ENCODE data around the gene ITGB5. TPM values are rescaled to one million over a fixed set of nuclear protein-coding genes. Genes with fewer than 3 reads are reported as not detected.

Gene ITGB5
- total RNA-seq, 4 donors from 2014 or later: 79.2 to 122 (median 110) TPM

- no peaks in the 10 kb centered on the region for H3K27me3 ChIP-seq
- intact Hi-C loops (cut with DNase I): no loop called here
- no peak overlapping the region for H3K4me3 ChIP-seq (replicated peaks in 1 of 3)
- 63 to 69% methylated on average over 1 of the region's 1 CpG for WGBS, 2 donors
- H3K4me1 ChIP-seq: peaks cover 7 to 27% of the 10 kb centered on the region in 2 donors
- no peaks in the 10 kb centered on the region for H3K9me3 ChIP-seq
- DNase-seq: no peak
- no peaks in the 10 kb centered on the region for H3K36me3 ChIP-seq
- TF ChIP-seq CTCF (IDR thresholded peaks at IDR 0.05) (no peak), POLR2A (IDR thresholded peaks at IDR 0.05) (no peak)
- no peak overlapping the region for H3K27ac ChIP-seq
Measured at GRCh38 chr3:124858275-124858674, 28.9 kb downstream of the ITGB5 start.

DNA sequence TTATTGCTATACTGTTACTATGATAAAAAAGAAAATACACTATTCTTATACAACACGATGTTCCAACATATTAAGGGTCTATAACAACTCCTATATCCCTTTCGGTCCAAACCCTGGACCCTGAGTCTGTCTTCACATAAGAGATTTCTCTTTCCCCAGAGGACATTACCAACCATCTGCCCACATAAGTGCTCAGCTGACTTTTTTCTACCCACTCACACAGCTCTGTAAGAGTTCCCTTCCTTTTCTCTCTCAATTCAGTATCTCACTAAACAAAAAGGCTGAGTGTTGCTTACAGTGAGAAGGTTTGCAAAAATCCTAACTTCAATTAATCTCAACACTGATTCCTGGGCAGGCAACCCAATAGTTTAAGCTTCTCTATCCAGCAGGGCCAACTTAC is 30.5 kb downstream of the ITGB5 start:
- Histone ChIP-seq H3K4me1 (peaks cover 2 to 25% of the 10 kb centered on the region in 2 donors), H3K27me3 (no peaks in the 10 kb centered on the region), H3K27ac (no peak overlapping the region), H3K4me3 (replicated peaks in 1 of 3) (no peak overlapping the region), H3K36me3 (no peaks in the 10 kb centered on the region), H3K9me3 (no peaks in the 10 kb centered on the region)
- 93 to 95% methylated on average over 2 of the region's 2 CpGs for WGBS, 2 donors
- intact Hi-C loops (cut with DNase I): no loop called here
- TF ChIP-seq POLR2A (IDR thresholded peaks at IDR 0.05) (no peak), CTCF (IDR thresholded peaks at IDR 0.05) (no peak)
- DNase-seq: no peak

DNA sequence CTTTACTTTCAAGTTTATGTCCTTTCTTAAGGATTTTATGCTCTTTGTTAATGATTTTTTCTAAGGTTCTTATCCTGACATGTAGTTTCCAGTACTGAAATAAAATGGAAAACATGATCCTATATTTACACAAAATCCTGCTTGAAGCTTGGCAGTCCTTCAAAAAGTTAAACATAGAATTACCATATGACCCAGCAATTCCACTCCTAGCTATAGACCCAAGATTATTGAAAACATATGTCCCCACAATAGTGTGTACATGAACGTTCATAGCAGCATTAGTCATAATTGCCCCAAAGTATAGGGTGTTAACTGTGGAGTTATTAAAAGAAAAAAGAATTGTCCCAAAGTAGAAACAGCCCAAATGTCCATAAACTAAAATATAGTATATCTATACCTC is 33.2 kb downstream of the ITGB5 start:
- Histone ChIP-seq H3K36me3 (no peaks in the 10 kb centered on the region), H3K4me1 (peaks cover 0 to 18% of the 10 kb centered on the region in 2 donors)
- WGBS, 2 donors: 89 to 90% methylated on average over 1 of the region's 1 CpG

DNA sequence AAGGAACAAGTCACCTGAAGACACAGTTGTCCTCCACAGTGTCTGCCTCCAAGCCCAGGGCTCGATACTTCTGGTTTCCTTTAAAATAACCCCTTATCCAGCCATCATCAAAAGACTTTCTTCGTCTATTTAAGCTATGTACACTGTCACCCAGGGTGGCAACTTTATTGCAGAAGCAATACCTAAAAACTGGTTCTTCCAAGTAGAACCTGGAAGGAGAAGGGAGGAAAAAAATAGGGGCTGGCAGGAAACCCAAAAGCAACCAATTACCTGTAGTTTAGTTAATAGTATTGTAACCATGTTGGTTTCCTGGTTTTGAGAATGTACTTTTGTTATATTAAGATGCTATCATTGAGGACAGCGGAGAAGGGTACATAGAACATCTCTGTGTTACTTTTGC is 33.7 kb downstream of the ITGB5 start:
- intact Hi-C loops (cut with DNase I): no loop called here
- Histone ChIP-seq H3K9me3 (no peaks in the 10 kb centered on the region), H3K27ac (no peak overlapping the region), H3K4me1 (peaks cover 0 to 18% of the 10 kb centered on the region in 2 donors), H3K27me3 (no peaks in the 10 kb centered on the region), H3K36me3 (no peaks in the 10 kb centered on the region), H3K4me3 (replicated peaks in 1 of 3) (no peak overlapping the region)
- 94 to 97% methylated on average over 3 of the region's 3 CpGs for WGBS, 2 donors
- DNase-seq: no peak
- no peak for TF ChIP-seq CTCF (IDR thresholded peaks at IDR 0.05)

More for the DNA sequence above, 33.2 kb downstream of the ITGB5 start:
- H3K9me3 ChIP-seq: no peaks in the 10 kb centered on the region
- no peaks in the 10 kb centered on the region for H3K27me3 ChIP-seq
- DNase-seq: no peak
- no peak for TF ChIP-seq POLR2A (IDR thresholded peaks at IDR 0.05)
- no peak for TF ChIP-seq CTCF (IDR thresholded peaks at IDR 0.05)
- H3K4me3 ChIP-seq (replicated peaks in 1 of 3): no peak overlapping the region
- H3K27ac ChIP-seq: no peak overlapping the region
- intact Hi-C loops (cut with DNase I): no loop called here

- no peaks in the 10 kb centered on the region for H3K27me3 ChIP-seq
- intact Hi-C loops (cut with DNase I): no loop called here
- peak; percentile 34 to 42 for DNase-seq
- 39 to 41% methylated on average over 12 of the region's 12 CpGs for WGBS, 2 donors
- no peaks in the 10 kb centered on the region for H3K36me3 ChIP-seq
- peak overlapping the region in 1 of 3 donors; percentile 11 for H3K27ac ChIP-seq
- H3K9me3 ChIP-seq: no peaks in the 10 kb centered on the region
- TF ChIP-seq CTCF (IDR thresholded peaks at IDR 0.05) (no peak), POLR2A (IDR thresholded peaks at IDR 0.05) (no peak)
- no peak overlapping the region for H3K4me3 ChIP-seq (replicated peaks in 1 of 3)
- H3K4me1 ChIP-seq: peaks cover 0 to 18% of the 10 kb centered on the region in 2 donors
Measured at GRCh38 chr3:124851905-124852304, 35.3 kb downstream of the ITGB5 start.
